GM21423 (cell line): ENCODE data around the gene JAKMIP1.

Source experiments
- ATAC-seq: cut with Tn5 transposase; IDR thresholded peaks from one replicate; pipeline ENCODE4 v1.9.1; 2021; ENCODE audit warnings: mild to moderate bottlenecking, moderate library complexity; ENCODE audit not compliant: unreplicated experiment

Gene JAKMIP1

GRCh38 chr4:5976431-5976830 is 223.9 kb downstream of the JAKMIP1 start:
- ATAC-seq, result no peak
